IPS DF 6.9 (cell line): Measurements from ENCODE around the gene LAMB4.

Experiments used
- DNase-seq: peaks from one replicate; pipeline ENCODE4 v3.0.0-alpha.2; 2013; ENCODE audit warnings: low read depth, low spot score
- H3K27ac ChIP-seq: one replicate; pipeline ENCODE4 v1.5.1; 2013; ENCODE audit warnings: low read length, control low read depth
- H3K27me3 ChIP-seq: 2 replicates; pipeline ENCODE4 v1.6.1; 2013; ENCODE audit warnings: mild to moderate bottlenecking, low read length; ENCODE audit not compliant: control insufficient read depth, insufficient read depth
- H3K36me3 ChIP-seq: 2 replicates; pipeline ENCODE4 v1.6.1; 2013; ENCODE audit warnings: low read length; ENCODE audit not compliant: control insufficient read depth, insufficient read depth
- H3K4me1 ChIP-seq: 2 replicates; pipeline ENCODE4 v1.6.1; 2013; ENCODE audit warnings: low read length; ENCODE audit not compliant: control insufficient read depth, insufficient read depth
- H3K4me3 ChIP-seq: 2 replicates; pipeline ENCODE4 v1.5.1; 2013; ENCODE audit warnings: mild to moderate bottlenecking, low read length
- H3K9me3 ChIP-seq: 2 replicates; pipeline ENCODE4 v1.6.1; 2013; ENCODE audit warnings: low read length, inconsistent platforms; ENCODE audit not compliant: control insufficient read depth, insufficient read depth
- WGBS: extraction: QIAGEN DNeasy Blood & Tissue Kit; methylation state at CpG from one replicate; pipeline ENCODE4 v1.1.7; 2013; ENCODE audit warnings: mixed read lengths, missing lambda C conversion rate; ENCODE audit not compliant: insufficient read length, insufficient coverage; 5-methylcytosine and 5-hydroxymethylcytosine counted together

Gene LAMB4

GRCh38 chr7:108130261-108130660 is at the start of gene LAMB4:
LAMB4 (minus strand) TSS chr7:108130361; CDS start chr7:108123164, 7,197 bp downstream.
- Histone ChIP-seq H3K4me3 (no peak within 1 kb of the TSS), H3K36me3 (no peaks in the 10 kb centered on the region), H3K27me3 (no peaks in the 10 kb centered on the region), H3K4me1 (no peaks in the 10 kb centered on the region; the same call in 1 of the 2 replicates), H3K9me3 (no peaks in the 10 kb centered on the region), H3K27ac (no peak within 1 kb of the TSS)
- DNase-seq, result no peak
- no CpG with 5 or more reads among the region's 3 CpGs for WGBS

GRCh38 chr7:108178398-108178797 is 48.2 kb upstream of the LAMB4 start:
- no peak overlapping the region for H3K4me3 ChIP-seq
- DNase-seq, result no peak
- WGBS, result no CpG with 5 or more reads among the region's 3 CpGs
- H3K4me1 ChIP-seq, result no peaks in the 10 kb centered on the region
- H3K27me3 ChIP-seq, result no peaks in the 10 kb centered on the region
- H3K9me3 ChIP-seq, result no peaks in the 10 kb centered on the region
- no peaks in the 10 kb centered on the region for H3K36me3 ChIP-seq
- no peak overlapping the region for H3K27ac ChIP-seq

- Histone ChIP-seq H3K36me3 (no peaks in the 10 kb centered on the region), H3K27ac (no peak overlapping the region), H3K9me3 (no peaks in the 10 kb centered on the region), H3K4me1 (peaks cover 1% of the 10 kb centered on the region; the same call in 1 of the 2 replicates), H3K27me3 (no peaks in the 10 kb centered on the region), H3K4me3 (no peak overlapping the region)
- no peak for DNase-seq
- WGBS, result no CpG with 5 or more reads among the region's 8 CpGs
These were observed 41.0 kb upstream of the LAMB4 start for GRCh38 chr7:108171164-108171563.

- H3K27ac ChIP-seq, result no peak overlapping the region
- no peak overlapping the region for H3K4me3 ChIP-seq
- no peaks in the 10 kb centered on the region for H3K9me3 ChIP-seq
- no peak for DNase-seq
- WGBS, result no CpG with 5 or more reads among the region's 5 CpGs
- no peaks in the 10 kb centered on the region for H3K27me3 ChIP-seq
- H3K36me3 ChIP-seq, result no peaks in the 10 kb centered on the region
- H3K4me1 ChIP-seq, result peaks cover 1% of the 10 kb centered on the region; the same call in 1 of the 2 replicates
These were observed 40.1 kb upstream of the LAMB4 start for GRCh38 chr7:108170251-108170650.

GRCh38 chr7:108167460-108167859 is 37.3 kb upstream of the LAMB4 start:
- WGBS, result no CpG with 5 or more reads among the region's 7 CpGs
- DNase-seq, result no peak
- no peak overlapping the region for H3K4me3 ChIP-seq

GRCh38 chr7:108166687-108167086 is 36.5 kb upstream of the LAMB4 start:
- no peak overlapping the region for H3K27ac ChIP-seq
- DNase-seq, result no peak
- no peak overlapping the region for H3K4me3 ChIP-seq
- peaks cover 1% of the 10 kb centered on the region; the same call in 1 of the 2 replicates for H3K4me1 ChIP-seq
- no peaks in the 10 kb centered on the region for H3K27me3 ChIP-seq
- WGBS, result no CpG with 5 or more reads among the region's 5 CpGs
- no peaks in the 10 kb centered on the region for H3K36me3 ChIP-seq
- H3K9me3 ChIP-seq, result no peaks in the 10 kb centered on the region

More at GRCh38 chr7:108167460-108167859, 37.3 kb upstream of the LAMB4 start:
- no peaks in the 10 kb centered on the region for H3K9me3 ChIP-seq
- H3K27ac ChIP-seq, result no peak overlapping the region
- no peaks in the 10 kb centered on the region for H3K36me3 ChIP-seq
- no peaks in the 10 kb centered on the region for H3K27me3 ChIP-seq
- peaks cover 1% of the 10 kb centered on the region; the same call in 1 of the 2 replicates for H3K4me1 ChIP-seq

- DNase-seq, result no peak
- H3K36me3 ChIP-seq, result no peaks in the 10 kb centered on the region
- H3K9me3 ChIP-seq, result no peaks in the 10 kb centered on the region
- H3K4me3 ChIP-seq, result no peak overlapping the region
- no peaks in the 10 kb centered on the region for H3K4me1 ChIP-seq
- no CpG with 5 or more reads among the region's 2 CpGs for WGBS
- H3K27ac ChIP-seq, result no peak overlapping the region
- H3K27me3 ChIP-seq, result no peaks in the 10 kb centered on the region
These were observed 35.6 kb upstream of the LAMB4 start for GRCh38 chr7:108165723-108166122.

GRCh38 chr7:108164946-108165345 is 34.8 kb upstream of the LAMB4 start:
- WGBS, result no CpG with 5 or more reads among the region's 6 CpGs
- H3K27ac ChIP-seq, result no peak overlapping the region
- H3K36me3 ChIP-seq, result no peaks in the 10 kb centered on the region
- DNase-seq, result no peak
- no peaks in the 10 kb centered on the region for H3K4me1 ChIP-seq
- H3K27me3 ChIP-seq, result no peaks in the 10 kb centered on the region
- H3K4me3 ChIP-seq, result no peak overlapping the region
- no peaks in the 10 kb centered on the region for H3K9me3 ChIP-seq

GRCh38 chr7:108164342-108164741 is 34.2 kb upstream of the LAMB4 start:
- Histone ChIP-seq H3K4me3 (no peak overlapping the region), H3K4me1 (no peaks in the 10 kb centered on the region), H3K27me3 (no peaks in the 10 kb centered on the region), H3K9me3 (no peaks in the 10 kb centered on the region), H3K27ac (no peak overlapping the region), H3K36me3 (no peaks in the 10 kb centered on the region)
- WGBS, result no CpG with 5 or more reads among the region's 6 CpGs
- no peak for DNase-seq

GRCh38 chr7:108158776-108159175 is 28.6 kb upstream of the LAMB4 start:
- DNase-seq, result no peak
- Histone ChIP-seq H3K9me3 (no peaks in the 10 kb centered on the region), H3K4me1 (no peaks in the 10 kb centered on the region; the same call in 1 of the 2 replicates), H3K36me3 (no peaks in the 10 kb centered on the region), H3K27ac (no peak overlapping the region), H3K4me3 (no peak overlapping the region), H3K27me3 (no peaks in the 10 kb centered on the region)
- no CpG with 5 or more reads among the region's 1 CpG for WGBS

- no peak for DNase-seq
- Histone ChIP-seq H3K27ac (no peak overlapping the region), H3K4me1 (no peaks in the 10 kb centered on the region; the same call in 1 of the 2 replicates), H3K9me3 (no peaks in the 10 kb centered on the region), H3K27me3 (no peaks in the 10 kb centered on the region), H3K36me3 (no peaks in the 10 kb centered on the region), H3K4me3 (no peak overlapping the region)
- WGBS, result no CpG with 5 or more reads among the region's 4 CpGs
These were observed 27.6 kb upstream of the LAMB4 start for GRCh38 chr7:108157606-108158335.
